ENCODE results near the gene CDX1. TPM values are rescaled to one million over a fixed set of nuclear protein-coding genes. Genes with fewer than 3 reads are reported as not detected.

CDX1 gene
- total RNA-seq, 1 experiment from 2014 or later, result 1.8 TPM

DNA sequence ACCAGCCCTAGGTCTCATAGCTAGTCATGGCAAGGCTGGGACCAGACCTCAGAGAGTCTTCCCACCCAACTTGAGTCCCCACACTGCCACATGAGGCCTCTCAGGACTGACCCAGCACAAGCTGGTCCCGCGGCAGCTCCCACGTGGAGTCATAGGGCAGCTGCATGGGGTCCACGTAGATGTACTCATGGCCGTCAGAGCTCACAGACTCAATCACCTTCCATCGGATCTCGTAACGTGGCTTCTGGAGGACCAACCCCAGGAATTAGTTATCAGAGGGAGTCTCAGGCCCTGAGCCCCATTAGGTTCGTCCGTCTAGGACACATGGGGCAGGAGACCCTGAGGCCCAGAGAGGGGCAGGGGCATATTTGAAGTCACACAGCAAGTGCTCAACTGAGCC, 41.2 kb upstream of the CDX1 start:
- H3K27ac ChIP-seq, result no peak overlapping the region
- H3K36me3 ChIP-seq, result peaks cover 93% of the 10 kb centered on the region
- H3K4me3 ChIP-seq, result no peak overlapping the region
- no peaks in the 10 kb centered on the region for H3K9me3 ChIP-seq (replicated peaks)
- H3K27me3 ChIP-seq (replicated peaks), result no peaks in the 10 kb centered on the region
- no peak for DNase-seq (ENCODE audit: low read depth in 1 of 2, low spot score in 2 of 2)
- peaks cover 11% of the 10 kb centered on the region for H3K4me1 ChIP-seq (replicated peaks)

GRCh38 chr5:150126199-150126920, 40.2 kb upstream of the CDX1 start:
- no peak for DNase-seq (ENCODE audit: low read depth in 1 of 2, low spot score in 2 of 2)
- no peaks in the 10 kb centered on the region for H3K9me3 ChIP-seq (replicated peaks)
- H3K27me3 ChIP-seq (replicated peaks), result no peaks in the 10 kb centered on the region
- H3K4me1 ChIP-seq (replicated peaks), result peaks cover 21% of the 10 kb centered on the region
- H3K36me3 ChIP-seq, result peaks cover 93% of the 10 kb centered on the region
- H3K4me3 ChIP-seq, result no peak overlapping the region
- H3K27ac ChIP-seq, result no peak overlapping the region

GRCh38 chr5:150126921-150127265, 39.7 kb upstream of the CDX1 start:
- peaks cover 93% of the 10 kb centered on the region for H3K36me3 ChIP-seq

GRCh38 chr5:150129454-150129812, 37.1 kb upstream of the CDX1 start:
- Histone ChIP-seq H3K36me3 (peaks cover 95% of the 10 kb centered on the region), H3K27me3 (replicated peaks) (no peaks in the 10 kb centered on the region), H3K4me3 (no peak overlapping the region), H3K9me3 (replicated peaks) (no peaks in the 10 kb centered on the region), H3K4me1 (replicated peaks) (peaks cover 29% of the 10 kb centered on the region), H3K27ac (no peak overlapping the region)
- DNase-seq (ENCODE audit: low read depth in 1 of 2, low spot score in 2 of 2), result no peak

More at GRCh38 chr5:150126921-150127265, 39.7 kb upstream of the CDX1 start:
- no peak for DNase-seq (ENCODE audit: low read depth in 1 of 2, low spot score in 2 of 2)
- no peak overlapping the region for H3K27ac ChIP-seq
- H3K27me3 ChIP-seq (replicated peaks), result no peaks in the 10 kb centered on the region
- H3K4me3 ChIP-seq, result no peak overlapping the region
- no peaks in the 10 kb centered on the region for H3K9me3 ChIP-seq (replicated peaks)
- H3K4me1 ChIP-seq (replicated peaks), result peaks cover 26% of the 10 kb centered on the region

GRCh38 chr5:150129813-150130492, 36.6 kb upstream of the CDX1 start:
- peak; percentile 77 to 84 for DNase-seq (ENCODE audit: low read depth in 1 of 2, low spot score in 2 of 2)
- Histone ChIP-seq H3K27ac (no peak overlapping the region), H3K4me3 (no peak overlapping the region), H3K27me3 (replicated peaks) (no peaks in the 10 kb centered on the region), H3K9me3 (replicated peaks) (no peaks in the 10 kb centered on the region), H3K36me3 (peaks cover 98% of the 10 kb centered on the region), H3K4me1 (replicated peaks) (peaks cover 29% of the 10 kb centered on the region)

DNA sequence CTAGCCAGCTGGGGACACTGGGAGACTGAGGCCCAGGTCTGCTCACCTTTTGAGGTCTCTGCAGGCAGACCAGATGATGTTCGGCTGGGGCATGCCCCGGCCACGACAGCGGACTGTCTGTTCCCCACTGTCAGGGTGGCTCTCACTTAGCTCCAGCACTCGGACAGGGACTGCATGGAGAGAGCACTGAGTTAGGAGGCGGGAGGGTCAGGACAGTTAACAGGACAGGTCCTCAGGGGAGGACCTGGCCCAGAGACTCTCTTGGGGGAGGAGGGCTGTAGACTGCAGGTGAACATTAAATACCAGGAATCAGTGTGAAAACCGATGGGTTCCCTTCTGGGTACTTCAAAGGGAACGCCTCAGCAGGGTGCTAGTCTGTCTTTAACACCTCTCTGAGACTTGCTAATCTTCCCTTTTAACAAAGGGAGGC, 36.1 kb upstream of the CDX1 start:
- Histone ChIP-seq H3K27me3 (replicated peaks) (no peaks in the 10 kb centered on the region), H3K36me3 (peaks cover 98% of the 10 kb centered on the region), H3K4me3 (no peak overlapping the region), H3K4me1 (replicated peaks) (peaks cover 29% of the 10 kb centered on the region), H3K27ac (no peak overlapping the region), H3K9me3 (replicated peaks) (no peaks in the 10 kb centered on the region)
- no peak for DNase-seq (ENCODE audit: low read depth in 1 of 2, low spot score in 2 of 2)

DNA sequence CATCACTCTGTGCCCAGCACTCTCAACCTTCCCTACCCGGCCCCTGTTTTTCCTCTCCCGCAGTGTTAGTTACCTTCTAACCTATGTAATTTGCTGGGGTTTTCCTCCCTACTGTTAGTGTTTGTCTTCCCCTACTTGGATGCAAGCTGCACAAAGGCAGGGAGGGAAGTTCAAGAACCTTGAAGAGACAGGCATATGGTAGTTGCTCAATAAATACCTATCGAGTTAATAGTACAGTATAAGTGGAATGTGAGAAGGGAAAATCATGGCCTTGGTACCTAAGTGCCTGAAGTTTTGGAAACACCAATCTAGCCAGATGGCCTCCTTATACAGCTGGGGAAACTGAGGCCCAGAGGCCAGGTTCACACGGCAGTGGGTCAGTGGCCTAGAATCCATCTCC, 35.1 kb upstream of the CDX1 start:
- Histone ChIP-seq H3K36me3 (peaks cover 98% of the 10 kb centered on the region), H3K4me3 (no peak overlapping the region), H3K9me3 (replicated peaks) (no peaks in the 10 kb centered on the region), H3K27me3 (replicated peaks) (no peaks in the 10 kb centered on the region), H3K4me1 (replicated peaks) (peaks cover 31% of the 10 kb centered on the region), H3K27ac (no peak overlapping the region)
- DNase-seq (ENCODE audit: low read depth in 1 of 2, low spot score in 2 of 2), result no peak

DNA sequence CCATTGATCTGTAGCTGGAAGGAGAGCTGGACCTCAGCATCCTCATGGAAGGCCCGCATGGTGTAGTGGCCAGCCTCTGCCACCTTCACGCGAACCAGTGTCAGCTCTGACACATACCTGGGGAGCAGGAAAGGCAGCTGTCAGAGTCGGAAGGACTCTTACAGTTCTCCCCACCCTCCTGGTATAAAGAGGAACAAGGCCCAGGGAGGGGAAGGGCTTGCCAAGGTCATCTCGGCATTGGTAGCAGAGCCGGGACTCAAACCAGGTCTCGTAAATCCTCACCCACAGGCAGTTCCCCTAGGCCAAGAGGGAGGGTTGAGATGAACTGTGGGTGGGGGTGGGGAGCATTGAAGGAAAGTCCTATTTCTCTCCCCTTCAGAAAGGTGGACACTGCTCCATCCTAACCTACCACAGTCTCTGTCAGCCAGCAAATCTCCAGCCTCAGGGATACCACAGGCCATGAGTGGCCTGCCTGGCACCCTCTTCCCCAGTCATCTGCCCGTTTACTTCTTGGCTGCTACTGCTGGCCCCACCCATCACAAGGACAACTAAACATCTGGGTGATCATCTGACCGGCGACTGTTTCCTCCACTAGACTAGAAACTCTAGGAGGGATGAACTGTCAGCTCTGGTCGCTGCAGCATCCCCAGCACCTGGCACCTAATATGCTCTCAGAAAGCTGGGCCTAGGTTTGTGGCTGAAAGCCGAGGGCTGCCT, 34.4 kb upstream of the CDX1 start:
- DNase-seq (ENCODE audit: low read depth in 1 of 2, low spot score in 2 of 2), result no peak
- Histone ChIP-seq H3K27me3 (replicated peaks) (no peaks in the 10 kb centered on the region), H3K36me3 (peaks cover 98% of the 10 kb centered on the region), H3K4me1 (replicated peaks) (peaks cover 37% of the 10 kb centered on the region), H3K4me3 (no peak overlapping the region), H3K27ac (no peak overlapping the region), H3K9me3 (replicated peaks) (no peaks in the 10 kb centered on the region)

DNA sequence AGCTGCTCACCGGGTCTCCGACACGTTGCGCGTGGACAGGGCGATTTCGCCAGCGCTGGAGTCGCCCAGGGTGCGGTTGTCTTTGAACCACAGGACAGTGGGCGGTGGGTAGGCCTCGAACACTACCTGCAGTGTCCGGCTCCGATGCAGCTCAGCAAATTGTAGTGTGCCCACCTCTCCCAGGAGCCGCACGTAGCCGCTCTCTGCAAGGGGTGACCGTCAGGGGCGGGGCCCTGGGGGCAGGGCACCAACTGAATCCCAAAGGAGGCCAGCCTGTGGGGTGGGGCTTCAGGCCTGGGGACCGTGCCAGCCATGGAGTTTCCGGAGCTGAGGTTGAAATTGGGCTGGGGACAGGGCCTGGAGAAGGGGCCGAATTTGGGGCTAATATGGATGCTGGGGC, 33.8 kb upstream of the CDX1 start:
- peaks cover 98% of the 10 kb centered on the region for H3K36me3 ChIP-seq
- no peak overlapping the region for H3K27ac ChIP-seq
- H3K9me3 ChIP-seq (replicated peaks), result no peaks in the 10 kb centered on the region
- H3K4me3 ChIP-seq, result no peak overlapping the region
- peaks cover 43% of the 10 kb centered on the region for H3K4me1 ChIP-seq (replicated peaks)
- no peak for DNase-seq (ENCODE audit: low read depth in 1 of 2, low spot score in 2 of 2)
- no peaks in the 10 kb centered on the region for H3K27me3 ChIP-seq (replicated peaks)

- H3K4me1 ChIP-seq (replicated peaks), result peaks cover 53% of the 10 kb centered on the region
Measured at GRCh38 chr5:150133581-150134197, 32.9 kb upstream of the CDX1 start.

GRCh38 chr5:150134198-150134588, 32.4 kb upstream of the CDX1 start:
- Histone ChIP-seq H3K27me3 (replicated peaks) (no peaks in the 10 kb centered on the region), H3K9me3 (replicated peaks) (no peaks in the 10 kb centered on the region), H3K36me3 (peaks cover 83% of the 10 kb centered on the region), H3K4me3 (no peak overlapping the region), H3K4me1 (replicated peaks) (peaks cover 58% of the 10 kb centered on the region), H3K27ac (no peak overlapping the region)
- DNase-seq (ENCODE audit: low read depth in 1 of 2, low spot score in 2 of 2), result no peak

More at GRCh38 chr5:150133581-150134197, 32.9 kb upstream of the CDX1 start:
- Histone ChIP-seq H3K36me3 (peaks cover 88% of the 10 kb centered on the region), H3K27ac (no peak overlapping the region), H3K4me3 (no peak overlapping the region), H3K27me3 (replicated peaks) (no peaks in the 10 kb centered on the region), H3K9me3 (replicated peaks) (no peaks in the 10 kb centered on the region)
- DNase-seq (ENCODE audit: low read depth in 1 of 2, low spot score in 2 of 2), result no peak

DNA sequence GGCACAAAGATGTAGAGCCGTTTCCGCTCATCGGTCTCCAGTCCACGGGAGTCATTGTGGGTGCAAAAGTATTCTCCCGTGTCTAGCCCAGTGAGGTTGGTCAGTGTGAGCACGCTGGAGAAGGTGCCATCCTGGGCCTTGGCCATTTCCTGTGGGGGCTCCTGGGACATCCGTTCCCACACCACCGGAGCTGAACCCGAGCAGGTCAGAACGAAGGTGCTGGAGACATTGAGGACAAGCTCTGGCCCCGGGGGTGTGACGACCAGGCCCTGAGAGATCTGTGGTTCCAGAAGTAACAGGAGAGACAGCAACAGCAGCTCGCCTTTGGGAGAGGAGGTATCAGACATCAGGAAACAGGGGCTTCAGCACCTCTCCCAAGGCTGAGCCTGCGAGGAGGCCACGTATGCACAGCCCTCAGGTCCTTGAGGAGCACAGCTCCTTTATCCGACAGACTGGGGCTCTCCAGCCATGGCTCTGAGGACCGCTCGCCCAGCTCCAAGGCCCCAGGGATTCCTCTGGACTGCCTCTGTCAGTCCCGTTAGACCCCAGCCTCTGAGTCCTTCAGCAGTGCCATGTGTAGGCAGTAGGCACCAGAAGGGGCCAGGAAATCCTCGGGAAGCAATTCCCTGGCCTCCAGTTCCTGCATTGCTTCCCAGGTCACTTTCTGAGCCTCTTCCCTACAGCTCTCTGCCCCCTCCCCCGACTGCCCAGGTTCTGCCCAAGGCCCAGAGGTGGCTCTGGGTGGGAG, 30.8 kb upstream of the CDX1 start:
- Histone ChIP-seq H3K4me1 (replicated peaks) (peaks cover 59% of the 10 kb centered on the region), H3K9me3 (replicated peaks) (no peaks in the 10 kb centered on the region), H3K27ac (no peak overlapping the region), H3K27me3 (replicated peaks) (no peaks in the 10 kb centered on the region), H3K4me3 (no peak overlapping the region), H3K36me3 (peaks cover 74% of the 10 kb centered on the region)
- DNase-seq (ENCODE audit: low read depth in 1 of 2, low spot score in 2 of 2), result no peak
